BLaER1 treated with 17β-estradiol and CSF1 and Interleukin-3, amounts not matched to agents 10 nM and 100 nM (cell line): Measurements from ENCODE around the gene TTC7B.

Experiments
- H3K27ac ChIP-seq, 11 experiments: shearing (Covaris generic); formaldehyde crosslinking; 2 replicates each; pipeline ENCODE4 v1.8.1; 2022
- H3K27me3 ChIP-seq, 11 experiments: shearing (Covaris generic); formaldehyde crosslinking; 2 replicates each; pipeline ENCODE4 v1.8.1; 2022
- H3K36me3 ChIP-seq, 11 experiments: shearing (Covaris generic); formaldehyde crosslinking; 2 replicates each; pipeline ENCODE4 v1.8.1; 2022
- H3K4me1 ChIP-seq, 10 experiments: shearing (Covaris generic); formaldehyde crosslinking; 2 replicates each; pipeline ENCODE4 v1.8.1; 2022
- H3K4me2 ChIP-seq, 11 experiments: shearing (Covaris generic); formaldehyde crosslinking; 2 replicates each; pipeline ENCODE4 v1.8.1; 2022
- H3K4me3 ChIP-seq, 10 experiments: shearing (Covaris generic); formaldehyde crosslinking; 2 replicates each; pipeline ENCODE4 v1.8.1; 2022
- H3K9ac ChIP-seq, 11 experiments: shearing (Covaris generic); formaldehyde crosslinking; 2 replicates each; pipeline ENCODE4 v1.8.1; 2022
- H3K9me3 ChIP-seq, 11 experiments: shearing (Covaris generic); formaldehyde crosslinking; replicated peaks in 1 of 11; 2 replicates each; pipeline ENCODE4 v1.8.1; 2022
- H4K20me1 ChIP-seq, 11 experiments: shearing (Covaris generic); formaldehyde crosslinking; 2 replicates each; pipeline ENCODE4 v1.8.1; 2022
- Cebpa-rat ChIP-seq, 11 experiments: shearing (Covaris generic); IDR thresholded peaks; 2 replicates each; pipeline ENCODE4 v1.8.1; 2022

The TTC7B gene

GRCh38 chr14:90727082-90727481 is 89.1 kb downstream of the TTC7B start:
- no peak for TF ChIP-seq Cebpa-rat (IDR thresholded peaks at IDR 0.05)
- no peak overlapping the region for H3K27ac ChIP-seq

GRCh38 chr14:90726656-90727055 is 89.6 kb downstream of the TTC7B start:
- Histone ChIP-seq H3K27me3 (no peaks in the 10 kb centered on the region), H3K4me2 (no peak overlapping the region; a peak in 1 of 22 replicates), H4K20me1 (no peaks in the 10 kb centered on the region), H3K4me1 (peaks cover 0 to 20% (median 5%) of the 10 kb centered on the region in 10 experiments; a peak in 10 of 20 replicates), H3K36me3 (peaks cover 3 to 53% (median 29%) of the 10 kb centered on the region in 11 experiments; a peak in 16 of 22 replicates), H3K9ac (no peak overlapping the region), H3K4me3 (no peak overlapping the region), H3K9me3 (peaks cover 0 to 18% (median 4%) of the 10 kb centered on the region in 11 experiments; a peak in 11 of 22 replicates), H3K27ac (no peak overlapping the region)
- TF ChIP-seq Cebpa-rat (IDR thresholded peaks at IDR 0.05), result no peak

More at GRCh38 chr14:90727082-90727481, 89.1 kb downstream of the TTC7B start:
- Histone ChIP-seq H3K4me2 (no peak overlapping the region; a peak in 1 of 22 replicates), H3K4me3 (no peak overlapping the region), H3K27me3 (no peaks in the 10 kb centered on the region), H3K9me3 (peaks cover 0 to 20% (median 4%) of the 10 kb centered on the region in 11 experiments; a peak in 11 of 22 replicates), H3K4me1 (peaks cover 0 to 21% (median 5%) of the 10 kb centered on the region in 10 experiments; a peak in 11 of 20 replicates), H3K36me3 (peaks cover 3 to 53% (median 29%) of the 10 kb centered on the region in 11 experiments; a peak in 16 of 22 replicates), H3K9ac (no peak overlapping the region), H4K20me1 (no peaks in the 10 kb centered on the region)

- peaks cover 0 to 12% (median 0%) of the 10 kb centered on the region in 11 experiments; a peak in 5 of 22 replicates for H3K9me3 ChIP-seq
- no peak overlapping the region for H3K4me3 ChIP-seq
- H3K4me1 ChIP-seq, result peaks cover 0 to 16% (median 5%) of the 10 kb centered on the region in 10 experiments; a peak in 9 of 20 replicates
- H3K36me3 ChIP-seq, result peaks cover 3 to 50% (median 29%) of the 10 kb centered on the region in 11 experiments; a peak in 15 of 22 replicates
- no peaks in the 10 kb centered on the region for H4K20me1 ChIP-seq
- no peak overlapping the region for H3K9ac ChIP-seq
- no peak overlapping the region for H3K27ac ChIP-seq
- H3K27me3 ChIP-seq, result no peaks in the 10 kb centered on the region
- no peak for TF ChIP-seq Cebpa-rat (IDR thresholded peaks at IDR 0.05)
- H3K4me2 ChIP-seq, result no peak overlapping the region
Measured at GRCh38 chr14:90724866-90725265, 91.4 kb downstream of the TTC7B start.

- Histone ChIP-seq H4K20me1 (no peaks in the 10 kb centered on the region), H3K4me3 (no peak overlapping the region), H3K36me3 (peaks cover 0 to 28% (median 18%) of the 10 kb centered on the region in 11 experiments; a peak in 9 of 22 replicates), H3K9me3 (peaks cover 0 to 12% (median 0%) of the 10 kb centered on the region in 11 experiments; a peak in 5 of 22 replicates), H3K27ac (no peak overlapping the region), H3K27me3 (no peaks in the 10 kb centered on the region), H3K4me2 (peak overlapping the region in 4 of 11 experiments; percentile 16 to 50 (median 28); a peak in 5 of 22 replicates), H3K9ac (no peak overlapping the region), H3K4me1 (peaks cover 0 to 16% (median 6%) of the 10 kb centered on the region in 10 experiments; a peak in 10 of 20 replicates)
- TF ChIP-seq Cebpa-rat (IDR thresholded peaks at IDR 0.05), result no peak
Measured at GRCh38 chr14:90722590-90722989, 93.6 kb downstream of the TTC7B start.

GRCh38 chr14:90721619-90722305 is 94.5 kb downstream of the TTC7B start:
- Histone ChIP-seq H3K27me3 (no peaks in the 10 kb centered on the region), H3K4me2 (0 out of 22 replicates have a peak overlapping the region, but pooled peaks of 1 of the 11 experiments have one; percentile 32), H3K4me1 (peaks cover 0 to 12% (median 6%) of the 10 kb centered on the region in 10 experiments; a peak in 10 of 20 replicates), H3K36me3 (peaks cover 0 to 27% (median 12%) of the 10 kb centered on the region in 11 experiments; a peak in 8 of 22 replicates), H3K27ac (no peak overlapping the region), H3K9ac (no peak overlapping the region), H3K9me3 (peaks cover 0 to 12% (median 0%) of the 10 kb centered on the region in 11 experiments; a peak in 5 of 22 replicates), H4K20me1 (no peaks in the 10 kb centered on the region), H3K4me3 (no peak overlapping the region)
- TF ChIP-seq Cebpa-rat (IDR thresholded peaks at IDR 0.05), result no peak

- no peaks in the 10 kb centered on the region for H4K20me1 ChIP-seq
- no peaks in the 10 kb centered on the region for H3K27me3 ChIP-seq
- no peak overlapping the region for H3K4me2 ChIP-seq
- H3K36me3 ChIP-seq, result peaks cover 0 to 20% (median 8%) of the 10 kb centered on the region in 11 experiments; a peak in 8 of 22 replicates
- H3K9me3 ChIP-seq, result peaks cover 0 to 12% (median 0%) of the 10 kb centered on the region in 11 experiments; a peak in 5 of 22 replicates
- H3K4me3 ChIP-seq, result no peak overlapping the region
- no peak overlapping the region for H3K9ac ChIP-seq
- H3K4me1 ChIP-seq, result peaks cover 0 to 11% (median 6%) of the 10 kb centered on the region in 10 experiments; a peak in 10 of 20 replicates
- TF ChIP-seq Cebpa-rat (IDR thresholded peaks at IDR 0.05), result no peak
- no peak overlapping the region for H3K27ac ChIP-seq
Measured at GRCh38 chr14:90720832-90721231, 95.4 kb downstream of the TTC7B start.

- Histone ChIP-seq H3K27ac (no peak overlapping the region), H3K4me1 (peaks cover 0 to 11% (median 6%) of the 10 kb centered on the region in 10 experiments; a peak in 10 of 20 replicates), H4K20me1 (no peaks in the 10 kb centered on the region), H3K9ac (no peak overlapping the region), H3K9me3 (peaks cover 0 to 10% (median 0%) of the 10 kb centered on the region in 11 experiments; a peak in 5 of 22 replicates), H3K27me3 (no peaks in the 10 kb centered on the region), H3K4me2 (no peak overlapping the region), H3K4me3 (no peak overlapping the region), H3K36me3 (peaks cover 0 to 16% (median 5%) of the 10 kb centered on the region in 11 experiments; a peak in 7 of 22 replicates)
- TF ChIP-seq Cebpa-rat (IDR thresholded peaks at IDR 0.05), result no peak
Measured at GRCh38 chr14:90720336-90720735, 95.9 kb downstream of the TTC7B start.

- H3K9me3 ChIP-seq, result no peaks in the 10 kb centered on the region
- H3K9ac ChIP-seq, result no peak overlapping the region
- H4K20me1 ChIP-seq, result no peaks in the 10 kb centered on the region
- no peak overlapping the region for H3K4me2 ChIP-seq
- no peaks in the 10 kb centered on the region for H3K27me3 ChIP-seq
- peaks cover 0 to 17% (median 5%) of the 10 kb centered on the region in 11 experiments; a peak in 8 of 22 replicates for H3K36me3 ChIP-seq
- no peak overlapping the region for H3K4me3 ChIP-seq
- peaks cover 0 to 10% (median 6%) of the 10 kb centered on the region in 10 experiments; a peak in 10 of 20 replicates for H3K4me1 ChIP-seq
- no peak for TF ChIP-seq Cebpa-rat (IDR thresholded peaks at IDR 0.05)
- no peak overlapping the region for H3K27ac ChIP-seq
Measured at GRCh38 chr14:90717916-90718315, 98.3 kb downstream of the TTC7B start.

GRCh38 chr14:90715993-90716392 is 100.2 kb downstream of the TTC7B start:
- H3K27me3 ChIP-seq, result no peaks in the 10 kb centered on the region
- TF ChIP-seq Cebpa-rat (IDR thresholded peaks at IDR 0.05), result no peak
- no peak overlapping the region for H3K4me2 ChIP-seq
- H4K20me1 ChIP-seq, result no peaks in the 10 kb centered on the region
- peaks cover 0 to 7% (median 0%) of the 10 kb centered on the region in 10 experiments; a peak in 2 of 20 replicates for H3K4me1 ChIP-seq
- H3K36me3 ChIP-seq, result peaks cover 0 to 19% (median 5%) of the 10 kb centered on the region in 11 experiments; a peak in 8 of 22 replicates
- H3K4me3 ChIP-seq, result no peak overlapping the region
- no peak overlapping the region for H3K27ac ChIP-seq
- H3K9me3 ChIP-seq, result no peaks in the 10 kb centered on the region
- H3K9ac ChIP-seq, result no peak overlapping the region
